SK-N-MC (cell line): ENCODE results near the gene HNRNPA2B1.

ENCODE experiments used
- EZH2 ChIP-seq: fragments of 200-600 bp; sonication (generic); IDR thresholded peaks from one replicate; pipeline ENCODE4 v1.6.1; 2017; ENCODE audit warnings: antibody characterized with exemption
- POLR2AphosphoS5 ChIP-seq: IDR thresholded peaks from 2 replicates; pipeline ENCODE4 v1.6.1; 2012; ENCODE audit warnings: mild to moderate bottlenecking, low read depth, low read length, borderline replicate concordance

DNA sequence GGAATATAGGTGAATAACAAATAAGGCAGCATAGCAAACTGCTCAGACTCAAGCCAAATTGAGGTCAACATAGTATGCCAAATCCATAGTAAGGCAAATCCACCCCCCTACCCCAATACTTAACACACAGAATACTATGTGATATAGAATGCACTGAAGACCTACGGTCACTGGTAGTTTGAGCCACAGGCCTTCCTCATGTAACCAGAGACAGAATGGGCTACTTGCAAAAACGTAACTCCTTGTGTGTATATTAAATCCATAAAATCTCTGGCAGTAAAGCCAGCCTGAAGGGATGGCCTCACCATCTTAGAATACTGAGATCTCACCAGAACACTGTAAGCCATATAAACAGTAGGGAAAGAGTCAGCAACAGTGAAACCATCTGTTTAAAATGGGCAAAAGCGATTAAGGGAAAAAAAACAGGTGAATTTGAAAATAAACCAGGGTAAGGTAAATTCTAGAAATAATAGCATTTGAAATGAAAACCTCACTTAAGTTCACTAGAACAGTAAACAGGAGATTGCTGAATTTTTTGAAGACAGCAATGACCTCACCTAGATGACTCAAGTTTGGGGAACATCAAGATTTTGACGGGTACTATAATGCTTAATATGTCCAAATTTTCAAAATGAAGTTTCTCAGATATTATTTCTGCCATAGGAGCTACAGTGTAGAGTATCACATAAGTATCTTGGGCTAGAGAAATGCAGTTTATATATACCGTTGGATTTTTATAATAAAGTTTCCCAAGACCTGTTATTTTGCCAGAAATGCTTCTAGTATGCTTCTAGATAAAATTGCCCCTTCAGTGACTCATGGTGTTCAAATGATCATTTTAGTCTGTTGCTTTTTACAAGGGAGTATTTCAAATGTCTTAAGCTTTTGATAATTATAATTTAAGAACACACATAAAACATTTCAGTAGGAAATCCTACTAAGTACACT is 13.9 kb downstream of the HNRNPA2B1 start:
- no peak for TF ChIP-seq EZH2
- no peak; the same call in none of the 2 replicates for TF ChIP-seq POLR2AphosphoS5
